GM21529 (cell line): ENCODE results near the gene GPR62.

Experiments
- ATAC-seq: cut with Tn5 transposase; IDR thresholded peaks from one replicate; pipeline ENCODE4 v1.9.1; 2021; ENCODE audit not compliant: unreplicated experiment

The GPR62 gene

GRCh38 chr3:51954105-51954504 is 1.1 kb upstream of the GPR62 start:
- no peak for ATAC-seq

GRCh38 chr3:51954713-51955112 is 468 bp upstream of the GPR62 start:
- ATAC-seq, result no peak

DNA sequence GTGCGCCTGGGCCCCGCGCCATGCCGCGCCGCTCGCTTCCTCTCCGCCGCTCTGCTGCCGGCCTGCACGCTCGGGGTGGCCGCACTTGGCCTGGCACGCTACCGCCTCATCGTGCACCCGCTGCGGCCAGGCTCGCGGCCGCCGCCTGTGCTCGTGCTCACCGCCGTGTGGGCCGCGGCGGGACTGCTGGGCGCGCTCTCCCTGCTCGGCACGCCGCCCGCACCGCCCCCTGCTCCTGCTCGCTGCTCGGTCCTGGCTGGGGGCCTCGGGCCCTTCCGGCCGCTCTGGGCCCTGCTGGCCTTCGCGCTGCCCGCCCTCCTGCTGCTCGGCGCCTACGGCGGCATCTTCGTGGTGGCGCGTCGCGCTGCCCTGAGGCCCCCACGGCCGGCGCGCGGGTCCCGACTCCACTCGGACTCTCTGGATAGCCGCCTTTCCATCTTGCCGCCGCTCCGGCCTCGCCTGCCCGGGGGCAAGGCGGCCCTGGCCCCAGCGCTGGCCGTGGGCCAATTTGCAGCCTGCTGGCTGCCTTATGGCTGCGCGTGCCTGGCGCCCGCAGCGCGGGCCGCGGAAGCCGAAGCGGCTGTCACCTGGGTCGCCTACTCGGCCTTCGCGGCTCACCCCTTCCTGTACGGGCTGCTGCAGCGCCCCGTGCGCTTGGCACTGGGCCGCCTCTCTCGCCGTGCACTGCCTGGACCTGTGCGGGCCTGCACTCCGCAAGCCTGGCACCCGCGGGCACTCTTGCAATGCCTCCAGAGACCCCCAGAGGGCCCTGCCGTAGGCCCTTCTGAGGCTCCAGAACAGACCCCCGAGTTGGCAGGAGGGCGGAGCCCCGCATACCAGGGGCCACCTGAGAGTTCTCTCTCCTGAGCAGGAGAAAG is 951 bp downstream of the GPR62 start:
- ATAC-seq, result no peak

- no peak for ATAC-seq
These were observed 2.5 kb downstream of the GPR62 start for GRCh38 chr3:51957520-51958205.

GRCh38 chr3:51958603-51959521 is 3.7 kb downstream of the GPR62 start:
- no peak for ATAC-seq

- ATAC-seq, result no peak
These were observed 4.5 kb downstream of the GPR62 start for GRCh38 chr3:51959651-51960050.

GRCh38 chr3:51960386-51960785 is 5.2 kb downstream of the GPR62 start:
- no peak for ATAC-seq

DNA sequence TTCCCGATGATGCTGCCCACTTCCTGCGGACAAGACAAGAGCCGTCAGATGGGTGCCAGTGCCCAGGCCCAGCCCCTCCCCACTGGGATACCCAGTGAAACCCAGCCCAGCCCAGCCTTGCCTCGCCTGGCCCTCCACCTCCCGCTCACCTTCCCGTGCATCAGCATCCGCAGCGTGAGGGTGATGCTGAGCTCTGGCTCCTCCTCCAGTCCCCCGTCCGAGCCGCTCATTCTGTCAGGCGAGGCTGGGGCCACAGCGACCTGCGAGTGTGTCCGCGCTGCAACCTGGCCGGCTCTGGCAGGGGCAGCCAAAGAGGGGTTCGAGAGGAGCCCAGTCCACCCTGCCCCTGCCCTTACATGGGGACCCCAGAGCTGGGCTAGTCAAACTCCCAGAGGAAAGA is 5.8 kb downstream of the GPR62 start:
- no peak for ATAC-seq

DNA sequence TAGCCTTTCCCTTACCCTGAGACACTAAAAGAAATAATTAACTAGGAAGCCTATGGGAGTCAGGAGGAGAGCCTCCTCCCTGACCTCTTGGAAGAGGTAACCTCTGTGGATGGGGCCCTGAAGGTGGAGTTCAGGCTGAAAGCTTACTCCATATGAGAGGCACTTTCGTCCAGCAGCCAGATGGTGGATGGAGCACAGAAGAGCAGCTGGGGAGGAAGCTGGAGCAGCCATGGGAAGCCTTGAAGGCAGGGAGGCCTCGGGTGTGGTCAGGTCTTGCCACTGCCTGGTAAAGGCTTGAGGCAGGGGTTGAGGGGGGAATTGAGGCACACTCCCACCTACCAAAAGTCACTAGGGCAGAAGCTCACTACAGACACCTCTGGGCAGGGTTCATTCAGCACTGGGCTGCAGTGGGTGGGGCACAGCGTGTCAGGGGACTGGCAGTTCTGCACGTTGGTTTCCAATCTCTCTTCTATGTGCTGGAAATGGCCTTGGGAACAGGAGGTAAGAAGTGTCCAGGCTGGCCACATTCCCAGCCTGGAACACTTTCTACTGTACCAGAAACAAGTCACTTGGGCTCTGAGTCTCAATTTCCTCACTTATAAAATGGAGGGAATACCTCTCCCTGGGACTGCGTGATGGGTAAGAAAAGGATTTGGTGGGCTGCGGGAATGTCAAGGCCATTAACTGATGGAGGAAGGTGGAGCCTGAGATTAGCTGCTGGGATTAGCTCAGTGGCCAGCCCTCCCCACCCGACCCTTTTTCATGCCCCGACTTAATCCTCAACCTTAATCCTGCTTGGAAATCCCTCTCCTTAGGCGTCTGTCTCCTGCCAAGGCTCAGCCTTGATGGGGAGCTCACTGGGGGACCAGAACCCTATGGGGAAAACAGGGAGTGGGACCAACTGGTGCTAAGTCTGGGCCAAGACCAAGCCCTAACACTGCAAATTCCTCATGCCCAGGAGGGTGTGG is 6.7 kb downstream of the GPR62 start:
- no peak for ATAC-seq

- no peak for ATAC-seq
These were observed 7.8 kb downstream of the GPR62 start for GRCh38 chr3:51962854-51963530.

DNA sequence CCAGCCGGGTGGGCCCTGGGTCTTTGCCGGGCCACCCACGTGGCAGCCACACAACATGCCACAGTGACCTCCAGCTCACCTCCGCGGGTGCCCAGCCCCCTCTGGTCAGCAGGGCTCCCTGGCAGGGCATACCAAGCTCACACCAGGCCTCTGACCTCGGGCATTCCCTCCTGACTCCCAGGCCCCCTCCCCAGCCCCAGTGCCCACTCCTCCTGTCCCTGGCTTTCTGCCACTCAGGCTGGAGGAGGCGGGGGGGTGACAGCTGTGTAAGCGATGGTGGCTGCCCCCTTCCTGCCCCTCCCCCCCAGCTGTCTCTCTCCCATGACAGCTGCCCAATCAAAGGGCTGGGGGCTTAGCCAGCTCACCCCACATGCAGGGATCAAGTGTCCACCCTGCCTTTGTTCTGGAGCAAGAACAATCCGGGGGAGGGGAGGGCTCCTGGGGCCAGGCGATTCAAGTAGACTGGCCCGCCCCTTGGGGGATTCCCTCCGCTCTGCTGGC is 8.8 kb downstream of the GPR62 start:
- ATAC-seq, result no peak

DNA sequence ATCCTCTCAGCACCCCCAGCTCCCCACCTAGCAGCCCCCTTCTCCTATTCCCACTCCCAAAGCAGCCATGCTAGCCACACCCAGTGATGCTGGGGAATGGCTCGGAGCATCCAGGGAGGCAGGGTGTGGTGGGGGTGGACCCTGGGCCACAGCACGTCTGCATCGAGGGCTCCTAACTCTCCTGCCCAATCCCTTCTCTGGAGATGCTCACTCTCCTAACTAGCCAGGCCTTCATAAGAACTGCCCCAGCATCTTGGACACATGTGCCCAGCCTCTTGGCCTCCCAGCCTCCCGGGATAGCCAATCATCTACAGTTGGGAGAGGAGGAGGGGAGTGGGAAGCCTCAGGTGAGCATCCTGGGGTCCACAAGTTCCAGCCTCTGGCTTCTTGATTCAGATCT is 9.3 kb downstream of the GPR62 start:
- ATAC-seq, result no peak

GRCh38 chr3:51966016-51966415 is 10.8 kb downstream of the GPR62 start:
- ATAC-seq, result no peak

DNA sequence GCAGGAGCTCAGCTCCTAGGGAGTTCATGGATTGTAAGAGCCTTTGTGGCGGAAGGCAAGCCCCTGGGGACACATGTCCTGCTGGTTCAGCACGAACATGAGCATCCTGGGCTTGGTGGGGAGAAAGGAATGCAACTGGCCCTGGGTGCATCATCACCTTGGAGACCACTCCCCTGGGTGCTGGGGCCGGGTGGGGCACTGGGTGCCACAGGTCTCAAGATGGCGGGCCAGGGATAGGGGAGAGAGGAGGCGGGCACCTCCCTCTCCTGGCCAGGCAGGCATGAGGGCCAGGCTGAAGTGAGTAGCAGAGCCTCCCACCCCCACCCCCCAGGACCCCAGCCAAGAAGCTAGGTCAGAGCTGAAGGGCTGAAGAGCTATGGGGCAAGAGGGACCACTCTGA is 11.3 kb downstream of the GPR62 start:
- ATAC-seq, result no peak

- peak; percentile 8 for ATAC-seq
These were observed 11.8 kb downstream of the GPR62 start for GRCh38 chr3:51966922-51967383.

DNA sequence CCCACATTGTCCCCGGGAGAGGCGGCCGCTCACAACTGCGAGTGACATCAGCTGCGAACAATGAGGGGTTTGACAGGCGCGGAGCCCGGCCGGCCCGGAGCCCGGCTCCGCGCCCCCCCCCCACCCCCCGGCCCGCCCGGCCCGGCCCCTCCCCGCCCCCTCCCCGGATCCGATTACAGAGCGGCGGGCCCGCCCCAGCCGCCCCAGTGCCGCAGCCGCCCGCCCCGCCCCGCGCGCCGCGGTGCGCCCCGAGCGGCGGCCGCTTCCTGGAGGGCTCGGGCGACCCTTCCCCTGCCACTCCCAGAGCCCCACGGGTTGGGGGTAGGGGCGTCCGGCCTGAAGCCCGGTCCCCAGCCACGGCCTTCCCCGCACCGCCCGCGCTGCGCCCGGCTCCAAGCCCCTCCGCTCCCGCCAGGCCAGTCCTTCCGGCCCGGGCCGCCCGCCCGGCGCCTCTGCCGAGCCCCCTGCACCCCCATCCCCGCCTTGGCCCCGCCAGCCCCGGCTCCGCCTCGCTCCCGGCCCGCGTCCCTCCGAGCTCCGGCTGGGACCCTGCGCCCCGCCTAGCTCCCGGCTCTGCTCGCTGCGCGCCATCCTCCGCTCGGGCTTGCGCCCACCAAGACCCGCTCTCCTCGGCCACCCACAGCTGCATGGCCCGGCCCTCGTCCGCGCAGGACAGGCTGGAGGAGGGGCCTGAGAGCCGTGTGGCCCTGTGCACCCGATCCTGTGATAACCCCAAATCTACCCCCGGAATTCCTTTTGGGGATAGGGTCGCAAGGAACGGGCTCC is 12.4 kb downstream of the GPR62 start, which contains the start of gene PCBP4:
TSS of gene PCBP4 (minus strand) at position 71 of the 786 bp plus-strand sequence. CDS start 6,214 bp downstream, outside the sequence.
- peak; percentile 51 for ATAC-seq

DNA sequence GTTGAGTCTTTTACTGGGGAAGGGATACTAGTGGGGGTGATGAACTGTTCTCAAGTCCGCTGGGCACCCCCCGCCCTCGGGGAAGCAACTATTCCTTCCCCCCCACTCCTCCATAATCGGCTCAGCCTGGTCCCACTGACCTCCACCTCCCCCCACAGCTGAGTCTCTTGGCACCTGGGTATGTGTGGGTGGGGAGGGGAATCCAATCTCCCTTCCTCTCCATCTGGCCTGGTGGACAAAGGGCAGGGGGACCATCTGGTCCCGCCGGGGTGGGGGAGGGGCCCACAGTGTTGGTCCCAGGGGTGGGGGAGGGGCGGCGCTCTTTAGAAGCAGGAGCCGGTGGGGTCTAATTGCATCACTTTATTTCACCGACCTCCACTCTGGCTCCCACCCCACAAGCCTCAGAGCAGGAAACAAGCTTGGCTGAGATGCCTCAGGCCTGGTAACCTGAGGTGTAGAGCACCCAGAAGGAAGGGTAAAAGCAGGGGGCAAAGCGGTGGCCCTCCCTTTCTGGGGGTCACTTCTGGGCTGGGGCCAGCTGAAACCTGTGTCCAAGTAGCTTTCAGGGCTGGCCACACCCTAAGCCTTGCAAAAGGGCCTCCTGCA is 13.1 kb downstream of the GPR62 start:
- ATAC-seq, result no peak
